ENCODE measurements around the gene PTCH2. TPM values are rescaled to one million over a fixed set of nuclear protein-coding genes. Genes with fewer than 3 reads are reported as not detected.

Gene PTCH2
- total RNA-seq, 4 donors from 2014 or later = 0.27 to 2.5 (median 0.79) TPM

DNA sequence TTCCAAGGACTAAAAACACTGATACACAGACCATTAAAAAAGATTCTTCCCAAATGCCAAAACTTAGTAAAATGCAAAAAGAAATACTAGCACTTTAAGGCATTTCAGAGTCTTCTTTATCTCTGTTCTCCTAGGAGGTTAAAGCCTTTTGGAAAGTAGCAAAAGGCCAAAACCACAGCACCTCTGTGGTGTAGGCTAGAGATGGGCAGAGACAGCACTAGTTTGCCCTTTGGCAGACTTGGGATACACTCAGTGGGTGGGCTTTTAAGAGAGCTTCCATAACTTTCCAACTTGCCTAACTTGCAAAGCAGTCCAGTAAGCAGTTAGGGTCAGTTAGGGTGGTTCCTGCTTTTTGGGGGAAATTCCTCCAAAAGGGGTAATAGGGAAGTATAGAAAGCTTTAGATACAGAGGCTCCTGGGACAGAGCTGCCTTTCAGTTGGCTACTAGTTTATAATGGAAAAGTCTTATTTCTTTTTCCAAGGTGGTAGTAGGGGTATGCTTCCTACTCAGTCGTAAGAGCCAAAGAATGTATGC lies 17.9 kb upstream of the PTCH2 start:
- no peaks in the 10 kb centered on the region for H3K9me3 ChIP-seq
- H3K27me3 ChIP-seq = no peaks in the 10 kb centered on the region
- no peak overlapping the region for H3K4me3 ChIP-seq
- no peaks in the 10 kb centered on the region for H3K4me1 ChIP-seq
- TF ChIP-seq, protein P1, sequence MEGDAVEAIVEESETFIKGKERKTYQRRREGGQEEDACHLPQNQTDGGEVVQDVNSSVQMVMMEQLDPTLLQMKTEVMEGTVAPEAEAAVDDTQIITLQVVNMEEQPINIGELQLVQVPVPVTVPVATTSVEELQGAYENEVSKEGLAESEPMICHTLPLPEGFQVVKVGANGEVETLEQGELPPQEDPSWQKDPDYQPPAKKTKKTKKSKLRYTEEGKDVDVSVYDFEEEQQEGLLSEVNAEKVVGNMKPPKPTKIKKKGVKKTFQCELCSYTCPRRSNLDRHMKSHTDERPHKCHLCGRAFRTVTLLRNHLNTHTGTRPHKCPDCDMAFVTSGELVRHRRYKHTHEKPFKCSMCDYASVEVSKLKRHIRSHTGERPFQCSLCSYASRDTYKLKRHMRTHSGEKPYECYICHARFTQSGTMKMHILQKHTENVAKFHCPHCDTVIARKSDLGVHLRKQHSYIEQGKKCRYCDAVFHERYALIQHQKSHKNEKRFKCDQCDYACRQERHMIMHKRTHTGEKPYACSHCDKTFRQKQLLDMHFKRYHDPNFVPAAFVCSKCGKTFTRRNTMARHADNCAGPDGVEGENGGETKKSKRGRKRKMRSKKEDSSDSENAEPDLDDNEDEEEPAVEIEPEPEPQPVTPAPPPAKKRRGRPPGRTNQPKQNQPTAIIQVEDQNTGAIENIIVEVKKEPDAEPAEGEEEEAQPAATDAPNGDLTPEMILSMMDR (IDR thresholded peaks at IDR 0.05) = no peak
- no peak for TF ChIP-seq POLR2A (IDR thresholded peaks at IDR 0.05)
- no peak overlapping the region for H3K27ac ChIP-seq
- no peak for DNase-seq
- H3K36me3 ChIP-seq = no peaks in the 10 kb centered on the region

DNA sequence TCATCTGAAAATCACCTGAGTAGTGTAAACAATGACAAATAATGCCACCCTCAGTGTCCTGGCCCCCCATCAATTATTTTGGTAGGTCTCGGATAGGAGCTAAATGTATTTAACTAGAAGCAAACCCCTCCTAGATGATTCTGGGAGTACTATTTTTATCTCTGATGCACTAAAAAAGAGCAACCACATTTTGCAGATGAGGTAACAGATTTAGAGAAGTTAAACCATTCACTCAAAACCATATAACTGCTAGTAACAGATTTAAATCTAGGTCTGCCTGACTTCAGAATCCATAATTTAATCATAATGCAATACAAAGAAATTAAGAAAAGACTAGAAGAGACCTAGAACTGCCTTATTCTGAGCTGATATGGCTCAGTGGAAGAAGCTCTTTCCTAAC lies 17.3 kb upstream of the PTCH2 start:
- TF ChIP-seq, protein P1 (IDR thresholded peaks at IDR 0.05) = no peak
- no peak for TF ChIP-seq POLR2A (IDR thresholded peaks at IDR 0.05)
- no peak for DNase-seq
- Histone ChIP-seq H3K4me1 (no peaks in the 10 kb centered on the region), H3K27ac (no peak overlapping the region), H3K9me3 (no peaks in the 10 kb centered on the region), H3K4me3 (no peak overlapping the region), H3K36me3 (no peaks in the 10 kb centered on the region), H3K27me3 (no peaks in the 10 kb centered on the region)

DNA sequence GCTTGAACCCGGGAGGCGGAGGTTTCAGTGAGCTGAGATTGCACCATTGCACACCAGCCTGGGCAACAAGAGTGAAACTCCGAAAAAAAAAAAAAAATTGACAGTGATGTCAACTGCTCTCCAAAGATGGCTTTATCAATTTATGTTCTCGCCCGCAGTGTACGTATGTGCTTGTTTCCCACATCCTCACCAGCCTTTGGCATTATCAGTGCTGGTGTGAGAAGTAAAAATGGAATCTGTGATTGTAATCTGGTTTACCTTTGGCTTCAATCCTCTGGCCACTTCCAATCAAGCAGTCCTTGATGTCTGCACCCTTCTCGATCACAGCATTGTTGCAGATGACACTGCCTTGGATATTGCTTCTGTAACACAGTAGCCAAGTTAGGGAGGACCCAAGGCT lies 14.4 kb upstream of the PTCH2 start:
- DNase-seq = no peak
- Histone ChIP-seq H3K27ac (no peak overlapping the region), H3K9me3 (no peaks in the 10 kb centered on the region), H3K27me3 (no peaks in the 10 kb centered on the region), H3K4me3 (no peak overlapping the region), H3K36me3 (no peaks in the 10 kb centered on the region), H3K4me1 (no peaks in the 10 kb centered on the region)
- TF ChIP-seq, protein P1 (IDR thresholded peaks at IDR 0.05) = no peak
- no peak for TF ChIP-seq POLR2A (IDR thresholded peaks at IDR 0.05)

DNA sequence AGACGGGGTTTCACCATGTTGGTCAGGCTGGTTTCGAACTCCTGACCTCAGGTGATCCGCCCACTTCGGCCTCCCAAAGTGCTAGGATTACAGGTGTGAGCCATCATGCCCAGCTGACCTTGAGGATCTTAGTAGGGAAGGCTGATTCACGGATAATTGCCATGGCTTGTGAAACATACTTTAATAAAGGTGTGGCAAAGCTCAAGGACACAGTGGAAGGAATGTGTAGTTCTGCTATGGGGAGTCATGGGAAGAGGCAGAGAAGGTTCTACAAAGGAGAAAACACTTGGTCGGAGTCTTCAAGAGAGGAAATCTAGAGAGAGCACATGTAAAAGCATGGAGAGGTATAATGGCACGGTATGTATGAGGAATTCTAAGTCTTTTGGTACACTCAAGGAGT lies 12.7 kb upstream of the PTCH2 start:
- no peaks in the 10 kb centered on the region for H3K9me3 ChIP-seq
- no peaks in the 10 kb centered on the region for H3K36me3 ChIP-seq
- no peak for DNase-seq
- H3K4me1 ChIP-seq = no peaks in the 10 kb centered on the region
- no peak overlapping the region for H3K4me3 ChIP-seq
- no peaks in the 10 kb centered on the region for H3K27me3 ChIP-seq
- H3K27ac ChIP-seq = no peak overlapping the region
- TF ChIP-seq, protein P1 (IDR thresholded peaks at IDR 0.05) = peak in 3 of 6 experiments; percentile 49 to 59 (median 50)
- no peak for TF ChIP-seq POLR2A (IDR thresholded peaks at IDR 0.05)

DNA sequence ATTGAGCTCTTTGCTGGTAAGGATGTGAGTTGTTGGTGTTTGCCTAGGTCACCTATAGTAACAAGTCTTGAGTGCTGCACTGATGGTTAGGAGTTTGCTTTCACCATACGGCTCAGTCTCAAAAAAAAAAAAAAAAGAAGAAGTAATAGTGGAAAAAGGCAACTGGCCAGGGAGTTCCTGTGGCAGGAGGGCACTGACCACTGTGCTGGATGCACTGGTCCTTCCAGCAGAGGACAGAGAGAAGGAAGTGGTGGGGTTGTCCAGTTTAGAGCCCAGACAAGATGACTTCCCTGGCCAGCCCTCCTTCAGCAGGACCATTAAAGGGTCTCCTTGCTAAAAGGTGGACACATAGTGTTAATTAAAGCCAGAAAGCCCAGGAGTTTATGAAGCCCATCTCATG lies 11.9 kb upstream of the PTCH2 start:
- no peaks in the 10 kb centered on the region for H3K27me3 ChIP-seq
- no peak for DNase-seq
- H3K4me1 ChIP-seq = no peaks in the 10 kb centered on the region
- H3K9me3 ChIP-seq = no peaks in the 10 kb centered on the region
- H3K27ac ChIP-seq = no peak overlapping the region
- H3K4me3 ChIP-seq = no peak overlapping the region
- TF ChIP-seq, protein P1 (IDR thresholded peaks at IDR 0.05) = no peak
- no peak for TF ChIP-seq POLR2A (IDR thresholded peaks at IDR 0.05)
- no peaks in the 10 kb centered on the region for H3K36me3 ChIP-seq

DNA sequence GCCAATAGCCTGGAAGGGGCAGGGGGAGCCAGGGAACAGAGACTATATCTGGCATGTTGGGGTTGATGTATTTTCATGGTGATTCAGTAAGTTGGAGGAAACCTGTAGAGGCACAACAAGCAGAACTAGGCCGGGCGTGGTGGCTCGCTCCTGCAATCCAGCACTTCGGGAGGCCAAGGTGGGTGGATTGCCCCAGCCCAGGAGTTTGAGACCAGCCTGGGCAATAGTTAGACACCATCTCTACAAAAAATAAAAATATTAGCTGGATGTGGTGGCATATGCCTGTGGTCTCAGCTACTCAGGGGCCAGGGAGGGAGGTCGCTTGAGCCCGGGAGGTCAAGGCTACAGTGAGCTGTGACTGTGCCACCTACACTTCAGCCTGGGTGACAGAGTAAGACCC lies 10.1 kb upstream of the PTCH2 start:
- H3K36me3 ChIP-seq = no peaks in the 10 kb centered on the region
- no peak for DNase-seq

More for the DNA sequence above, 10.1 kb upstream of the PTCH2 start:
- H3K4me3 ChIP-seq = no peak overlapping the region
- no peaks in the 10 kb centered on the region for H3K4me1 ChIP-seq
- no peaks in the 10 kb centered on the region for H3K27me3 ChIP-seq
- no peaks in the 10 kb centered on the region for H3K9me3 ChIP-seq
- no peak for TF ChIP-seq POLR2A (IDR thresholded peaks at IDR 0.05)
- no peak overlapping the region for H3K27ac ChIP-seq

Data from Peyer's patch (tissue), 4 donors.